HL-60 (cell line): Measurements from ENCODE around the gene HNRNPA3.

Source experiments
- CTCF ChIP-seq: IDR thresholded peaks from one replicate; pipeline ENCODE4 v1.5.1; 2011; ENCODE audit warnings: low read length, control low read depth, inconsistent platforms; ENCODE audit not compliant: insufficient read depth
- GABPA ChIP-seq: IDR thresholded peaks from 2 replicates; pipeline ENCODE4 v1.6.1; 2012; ENCODE audit warnings: low read depth
- POLR2AphosphoS5 ChIP-seq: IDR thresholded peaks from 2 replicates; pipeline ENCODE4 v1.6.1; 2012; ENCODE audit warnings: low read depth
- REST ChIP-seq: IDR thresholded peaks from 2 replicates; pipeline ENCODE4 v1.6.1; 2012; ENCODE audit warnings: low read depth; ENCODE audit not compliant: insufficient replicate concordance
- SPI1 ChIP-seq: IDR thresholded peaks from 2 replicates; pipeline ENCODE4 v1.6.1; 2012; ENCODE audit warnings: low read depth, mild to moderate bottlenecking, borderline replicate concordance

GRCh38 chr2:177243476-177243875, 30.9 kb downstream of the HNRNPA3 start:
- TF ChIP-seq CTCF (no peak), POLR2AphosphoS5 (no peak), REST (no peak), SPI1 (no peak), GABPA (no peak)
